K562 (cell line): ENCODE data around the gene TRAF3IP1. TPM values are rescaled to one million over a fixed set of nuclear protein-coding genes. Genes with fewer than 3 reads are reported as not detected.

Source experiments
- ATF7 ChIP-seq: fragments of 450-650 bp; IDR thresholded peaks from 2 replicates; pipeline ENCODE4 v1.7.1; 2014; ENCODE audit warnings: mild to moderate bottlenecking, moderate library complexity
- FIP1L1 ChIP-seq: fragments of 200-400 bp; formaldehyde crosslinking; IDR thresholded peaks from 2 replicates; pipeline ENCODE4 v1.6.1; 2018; ENCODE audit warnings: mild to moderate bottlenecking, low read depth, low read length; ENCODE audit not compliant: poor library complexity, severe bottlenecking
- FOXA1 ChIP-seq: fragments of 450-650 bp; IDR thresholded peaks from 2 replicates; pipeline ENCODE4 v1.6.1; 2016; ENCODE audit warnings: mild to moderate bottlenecking, borderline replicate concordance
- HDAC1 ChIP-seq, 2 experiments: fragments of 450-650 bp; IDR thresholded peaks; 2 replicates each; pipeline ENCODE4 v1.6.1; 2016 to 2017; ENCODE audit warnings: inconsistent platforms in 1 of 2, mild to moderate bottlenecking in 1 of 2, moderate library complexity in 1 of 2
- HMG20B ChIP-seq: fragments of 250-450 bp; sonication (Bioruptor Pico); IDR thresholded peaks from 2 replicates; pipeline ENCODE4 v1.5.0; 2021; ENCODE audit warnings: mild to moderate bottlenecking
- KLF13 ChIP-seq: fragments of 450-650 bp; IDR thresholded peaks from 2 replicates; pipeline ENCODE4 v1.6.1; 2016; ENCODE audit warnings: missing genetic modification characterization, low read depth, mild to moderate bottlenecking, missing compliant biosample characterization, moderate library complexity, borderline replicate concordance
- PURB ChIP-seq: sonication (generic); formaldehyde crosslinking; IDR thresholded peaks from 2 replicates; pipeline ENCODE4 v1.9.0; 2021; ENCODE audit warnings: low read depth, mild to moderate bottlenecking, missing genetic modification reagents
- SAFB2 ChIP-seq: fragments of 200-400 bp; formaldehyde crosslinking; IDR thresholded peaks from 2 replicates; pipeline ENCODE4 v1.6.1; 2018; ENCODE audit warnings: borderline replicate concordance, low read length, low read depth, moderate library complexity; ENCODE audit not compliant: severe bottlenecking
- SIN3B ChIP-seq: fragments of 450-650 bp; IDR thresholded peaks from 2 replicates; pipeline ENCODE4 v1.6.1; 2017; ENCODE audit warnings: low read depth, mild to moderate bottlenecking, moderate library complexity
- SRSF7 ChIP-seq: fragments of 200-400 bp; formaldehyde crosslinking; optimal IDR thresholded peaks from 2 replicates; pipeline ENCODE3; 2017; ENCODE audit warnings: mild to moderate bottlenecking, low read depth, low read length
- ZNF695 ChIP-seq: fragments of 450-650 bp; formaldehyde crosslinking; IDR thresholded peaks from 2 replicates; pipeline ENCODE4 v1.4.0; 2020; ENCODE audit warnings: mild to moderate bottlenecking, moderate library complexity
- polyA plus RNA-seq, 8 experiments: library from polyadenylated mRNA; depleted of rRNA in 4 of 8; stranded (reverse) in 5 of 8; unstranded in 3 of 8; fragments of >200 nt; fragmentation: Nextera tagmentation in 2 of 8; fragmentation: Illumina TruSeq in 1 of 8; extraction: Ambion mirVana in 2 of 8; extraction: Trizol in 1 of 8; gene quantifications; 2 replicates each; pipeline versions ENCODE4 v1.2.1 to v1.2.3, GENCODE V29; 2011 to 2014; ENCODE audit warnings: inconsistent platforms in 1 of 8, missing spikeins in 1 of 8
- total RNA-seq, 7 experiments: library from RNA; depleted of rRNA in 6 of 7; stranded (reverse); fragments of >200 nt in 6 of 7; fragmentation: Illumina TruSeq in 2 of 7; extraction: Trizol in 2 of 7; gene quantifications; 2 replicates each; pipeline versions ENCODE4 v1.2.1 to v1.2.3, GENCODE V29; 2011 to 2021; ENCODE audit warnings: low replicate concordance in 1 of 7
- TF ChIP-seq, protein P1 (sequence below): sonication (generic); formaldehyde crosslinking; IDR thresholded peaks from 2 replicates; pipeline ENCODE4 v1.8.0; 2022; ENCODE audit warnings: mild to moderate bottlenecking, missing genetic modification reagents
- TF ChIP-seq, protein P2 (sequence below): fragments of 250-450 bp; sonication (Bioruptor Pico); IDR thresholded peaks from 2 replicates; pipeline ENCODE4 v1.8.0; 2022; ENCODE audit warnings: inconsistent platforms
- TF ChIP-seq, protein P3 (sequence below): fragments of 200-800 bp; sonication (Bioruptor generic); IDR thresholded peaks from 2 replicates; pipeline ENCODE4 v1.6.1; 2016; ENCODE audit warnings: missing genetic modification characterization, missing compliant biosample characterization
- TF ChIP-seq, protein P4 (sequence below): fragments of 200-800 bp; sonication (Bioruptor generic); IDR thresholded peaks from 2 replicates; pipeline ENCODE4 v1.6.1; 2017; ENCODE audit warnings: missing genetic modification characterization, missing compliant biosample characterization

TRAF3IP1 gene
- total and polyA plus RNA-seq, 9 of the 15 experiments (the other 6 are each of a cell fraction or from before 2014, with no cell fraction given) = 1.3 to 7.4 (median 3.4) TPM

DNA sequence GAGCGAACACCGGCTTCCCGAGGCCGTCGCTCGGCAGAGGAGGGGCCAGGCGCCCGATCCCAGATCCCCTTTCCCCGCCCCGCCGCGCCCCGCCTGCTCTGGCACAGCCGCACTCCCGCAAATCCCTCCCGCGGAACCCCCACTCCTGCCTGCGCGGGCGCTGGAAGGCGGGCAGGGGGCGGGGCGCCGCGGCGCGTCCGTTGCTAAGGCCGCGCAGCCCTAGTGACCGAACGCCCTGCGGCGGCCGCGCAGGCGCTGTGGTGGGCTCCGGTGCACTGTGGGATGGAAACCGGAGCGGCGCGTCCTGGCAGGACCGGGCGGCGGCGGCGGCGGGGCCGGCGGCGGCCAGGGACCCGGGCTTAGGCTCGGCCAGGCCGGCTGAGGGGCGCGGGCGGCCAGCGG, at the start of gene TRAF3IP1 (continued):
- TF ChIP-seq PURB (CRISPR knock-in tag) (no peak), HDAC1 (IDR thresholded peaks at IDR 0.05) (peak in 1 of 2 experiments; percentile 44; a peak in 1 of 4 replicates), FIP1L1 (peak; percentile 36), HMG20B (no peak), SAFB2 (no peak), ATF7 (peak; percentile 46; the same call in 1 of the 2 replicates), ZNF695 (CRISPR knock-in tag) (no peak), SIN3B (peak; percentile 48), SRSF7 (no peak), FOXA1 (no peak), KLF13 (tag) (peak; percentile 47; the same call in 1 of the 2 replicates)
- TF ChIP-seq, protein P1, sequence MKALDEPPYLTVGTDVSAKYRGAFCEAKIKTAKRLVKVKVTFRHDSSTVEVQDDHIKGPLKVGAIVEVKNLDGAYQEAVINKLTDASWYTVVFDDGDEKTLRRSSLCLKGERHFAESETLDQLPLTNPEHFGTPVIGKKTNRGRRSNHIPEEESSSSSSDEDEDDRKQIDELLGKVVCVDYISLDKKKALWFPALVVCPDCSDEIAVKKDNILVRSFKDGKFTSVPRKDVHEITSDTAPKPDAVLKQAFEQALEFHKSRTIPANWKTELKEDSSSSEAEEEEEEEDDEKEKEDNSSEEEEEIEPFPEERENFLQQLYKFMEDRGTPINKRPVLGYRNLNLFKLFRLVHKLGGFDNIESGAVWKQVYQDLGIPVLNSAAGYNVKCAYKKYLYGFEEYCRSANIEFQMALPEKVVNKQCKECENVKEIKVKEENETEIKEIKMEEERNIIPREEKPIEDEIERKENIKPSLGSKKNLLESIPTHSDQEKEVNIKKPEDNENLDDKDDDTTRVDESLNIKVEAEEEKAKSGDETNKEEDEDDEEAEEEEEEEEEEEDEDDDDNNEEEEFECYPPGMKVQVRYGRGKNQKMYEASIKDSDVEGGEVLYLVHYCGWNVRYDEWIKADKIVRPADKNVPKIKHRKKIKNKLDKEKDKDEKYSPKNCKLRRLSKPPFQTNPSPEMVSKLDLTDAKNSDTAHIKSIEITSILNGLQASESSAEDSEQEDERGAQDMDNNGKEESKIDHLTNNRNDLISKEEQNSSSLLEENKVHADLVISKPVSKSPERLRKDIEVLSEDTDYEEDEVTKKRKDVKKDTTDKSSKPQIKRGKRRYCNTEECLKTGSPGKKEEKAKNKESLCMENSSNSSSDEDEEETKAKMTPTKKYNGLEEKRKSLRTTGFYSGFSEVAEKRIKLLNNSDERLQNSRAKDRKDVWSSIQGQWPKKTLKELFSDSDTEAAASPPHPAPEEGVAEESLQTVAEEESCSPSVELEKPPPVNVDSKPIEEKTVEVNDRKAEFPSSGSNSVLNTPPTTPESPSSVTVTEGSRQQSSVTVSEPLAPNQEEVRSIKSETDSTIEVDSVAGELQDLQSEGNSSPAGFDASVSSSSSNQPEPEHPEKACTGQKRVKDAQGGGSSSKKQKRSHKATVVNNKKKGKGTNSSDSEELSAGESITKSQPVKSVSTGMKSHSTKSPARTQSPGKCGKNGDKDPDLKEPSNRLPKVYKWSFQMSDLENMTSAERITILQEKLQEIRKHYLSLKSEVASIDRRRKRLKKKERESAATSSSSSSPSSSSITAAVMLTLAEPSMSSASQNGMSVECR (CRISPR knock-in tag) = peak; percentile 86
- TF ChIP-seq, protein P2, sequence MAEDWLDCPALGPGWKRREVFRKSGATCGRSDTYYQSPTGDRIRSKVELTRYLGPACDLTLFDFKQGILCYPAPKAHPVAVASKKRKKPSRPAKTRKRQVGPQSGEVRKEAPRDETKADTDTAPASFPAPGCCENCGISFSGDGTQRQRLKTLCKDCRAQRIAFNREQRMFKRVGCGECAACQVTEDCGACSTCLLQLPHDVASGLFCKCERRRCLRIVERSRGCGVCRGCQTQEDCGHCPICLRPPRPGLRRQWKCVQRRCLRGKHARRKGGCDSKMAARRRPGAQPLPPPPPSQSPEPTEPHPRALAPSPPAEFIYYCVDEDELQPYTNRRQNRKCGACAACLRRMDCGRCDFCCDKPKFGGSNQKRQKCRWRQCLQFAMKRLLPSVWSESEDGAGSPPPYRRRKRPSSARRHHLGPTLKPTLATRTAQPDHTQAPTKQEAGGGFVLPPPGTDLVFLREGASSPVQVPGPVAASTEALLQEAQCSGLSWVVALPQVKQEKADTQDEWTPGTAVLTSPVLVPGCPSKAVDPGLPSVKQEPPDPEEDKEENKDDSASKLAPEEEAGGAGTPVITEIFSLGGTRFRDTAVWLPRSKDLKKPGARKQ = no peak
- TF ChIP-seq, protein P3, sequence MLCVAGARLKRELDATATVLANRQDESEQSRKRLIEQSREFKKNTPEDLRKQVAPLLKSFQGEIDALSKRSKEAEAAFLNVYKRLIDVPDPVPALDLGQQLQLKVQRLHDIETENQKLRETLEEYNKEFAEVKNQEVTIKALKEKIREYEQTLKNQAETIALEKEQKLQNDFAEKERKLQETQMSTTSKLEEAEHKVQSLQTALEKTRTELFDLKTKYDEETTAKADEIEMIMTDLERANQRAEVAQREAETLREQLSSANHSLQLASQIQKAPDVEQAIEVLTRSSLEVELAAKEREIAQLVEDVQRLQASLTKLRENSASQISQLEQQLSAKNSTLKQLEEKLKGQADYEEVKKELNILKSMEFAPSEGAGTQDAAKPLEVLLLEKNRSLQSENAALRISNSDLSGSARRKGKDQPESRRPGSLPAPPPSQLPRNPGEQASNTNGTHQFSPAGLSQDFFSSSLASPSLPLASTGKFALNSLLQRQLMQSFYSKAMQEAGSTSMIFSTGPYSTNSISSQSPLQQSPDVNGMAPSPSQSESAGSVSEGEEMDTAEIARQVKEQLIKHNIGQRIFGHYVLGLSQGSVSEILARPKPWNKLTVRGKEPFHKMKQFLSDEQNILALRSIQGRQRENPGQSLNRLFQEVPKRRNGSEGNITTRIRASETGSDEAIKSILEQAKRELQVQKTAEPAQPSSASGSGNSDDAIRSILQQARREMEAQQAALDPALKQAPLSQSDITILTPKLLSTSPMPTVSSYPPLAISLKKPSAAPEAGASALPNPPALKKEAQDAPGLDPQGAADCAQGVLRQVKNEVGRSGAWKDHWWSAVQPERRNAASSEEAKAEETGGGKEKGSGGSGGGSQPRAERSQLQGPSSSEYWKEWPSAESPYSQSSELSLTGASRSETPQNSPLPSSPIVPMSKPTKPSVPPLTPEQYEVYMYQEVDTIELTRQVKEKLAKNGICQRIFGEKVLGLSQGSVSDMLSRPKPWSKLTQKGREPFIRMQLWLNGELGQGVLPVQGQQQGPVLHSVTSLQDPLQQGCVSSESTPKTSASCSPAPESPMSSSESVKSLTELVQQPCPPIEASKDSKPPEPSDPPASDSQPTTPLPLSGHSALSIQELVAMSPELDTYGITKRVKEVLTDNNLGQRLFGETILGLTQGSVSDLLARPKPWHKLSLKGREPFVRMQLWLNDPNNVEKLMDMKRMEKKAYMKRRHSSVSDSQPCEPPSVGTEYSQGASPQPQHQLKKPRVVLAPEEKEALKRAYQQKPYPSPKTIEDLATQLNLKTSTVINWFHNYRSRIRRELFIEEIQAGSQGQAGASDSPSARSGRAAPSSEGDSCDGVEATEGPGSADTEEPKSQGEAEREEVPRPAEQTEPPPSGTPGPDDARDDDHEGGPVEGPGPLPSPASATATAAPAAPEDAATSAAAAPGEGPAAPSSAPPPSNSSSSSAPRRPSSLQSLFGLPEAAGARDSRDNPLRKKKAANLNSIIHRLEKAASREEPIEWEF (CRISPR knock-in tag) = no peak
- TF ChIP-seq, protein P4, sequence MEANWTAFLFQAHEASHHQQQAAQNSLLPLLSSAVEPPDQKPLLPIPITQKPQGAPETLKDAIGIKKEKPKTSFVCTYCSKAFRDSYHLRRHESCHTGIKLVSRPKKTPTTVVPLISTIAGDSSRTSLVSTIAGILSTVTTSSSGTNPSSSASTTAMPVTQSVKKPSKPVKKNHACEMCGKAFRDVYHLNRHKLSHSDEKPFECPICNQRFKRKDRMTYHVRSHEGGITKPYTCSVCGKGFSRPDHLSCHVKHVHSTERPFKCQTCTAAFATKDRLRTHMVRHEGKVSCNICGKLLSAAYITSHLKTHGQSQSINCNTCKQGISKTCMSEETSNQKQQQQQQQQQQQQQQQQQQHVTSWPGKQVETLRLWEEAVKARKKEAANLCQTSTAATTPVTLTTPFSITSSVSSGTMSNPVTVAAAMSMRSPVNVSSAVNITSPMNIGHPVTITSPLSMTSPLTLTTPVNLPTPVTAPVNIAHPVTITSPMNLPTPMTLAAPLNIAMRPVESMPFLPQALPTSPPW (CRISPR knock-in tag) = peak; percentile 82
